HepG2 (cell line): ENCODE data around the gene CRISPLD2. TPM values are rescaled to one million over a fixed set of nuclear protein-coding genes. Genes with fewer than 3 reads are reported as not detected.
A peak's percentile ranks its signal among the peaks of the same experiment; 100 is the strongest.

Experiments
- ELF3 ChIP-seq: IDR thresholded peaks from 2 replicates; pipeline ENCODE4 v1.6.1; 2016; ENCODE audit warnings: missing genetic modification reagents, missing compliant biosample characterization
- FOXK1 ChIP-seq: sonication (generic); formaldehyde crosslinking; IDR thresholded peaks from 2 replicates; pipeline ENCODE4 v1.4.0; 2020; ENCODE audit warnings: low read depth, missing genetic modification reagents, borderline replicate concordance
- HIVEP1 ChIP-seq: sonication (generic); formaldehyde crosslinking; IDR thresholded peaks from 2 replicates; pipeline ENCODE4 v1.4.0; 2020; ENCODE audit warnings: mild to moderate bottlenecking, missing genetic modification reagents
- IKZF4 ChIP-seq: sonication (generic); formaldehyde crosslinking; IDR thresholded peaks from 2 replicates; pipeline ENCODE4 v1.5.1; 2020; ENCODE audit warnings: borderline replicate concordance, mild to moderate bottlenecking, low read depth, missing genetic modification reagents; ENCODE audit errors: not compliant biosample characterization
- MAF1 ChIP-seq: sonication (generic); formaldehyde crosslinking; IDR thresholded peaks from 2 replicates; pipeline ENCODE4 v1.5.0; 2020; ENCODE audit warnings: missing genetic modification reagents, borderline replicate concordance
- MNT ChIP-seq: fragments of 450-650 bp; IDR thresholded peaks from 2 replicates; pipeline ENCODE4 v1.6.1; 2016
- RFX1 ChIP-seq: fragments of 450-650 bp; IDR thresholded peaks from 2 replicates; pipeline ENCODE4 v1.6.1; 2017
- SRY ChIP-seq: sonication (generic); formaldehyde crosslinking; IDR thresholded peaks from 2 replicates; pipeline ENCODE4 v1.8.0; 2022; ENCODE audit warnings: mild to moderate bottlenecking, missing genetic modification reagents
- UBTF ChIP-seq: sonication (generic); formaldehyde crosslinking; IDR thresholded peaks from 2 replicates; pipeline ENCODE4 v1.4.0; 2020; ENCODE audit warnings: mild to moderate bottlenecking, missing genetic modification reagents
- ZEB1 ChIP-seq: IDR thresholded peaks from 2 replicates; pipeline ENCODE4 v1.6.1; 2012; ENCODE audit warnings: mild to moderate bottlenecking, low read depth, inconsistent platforms; ENCODE audit not compliant: insufficient replicate concordance
- ZNF33B ChIP-seq: sonication (generic); formaldehyde crosslinking; IDR thresholded peaks from 2 replicates; pipeline ENCODE4 v1.5.1; 2020; ENCODE audit warnings: mild to moderate bottlenecking, missing genetic modification reagents
- ZNF430 ChIP-seq: sonication (generic); formaldehyde crosslinking; IDR thresholded peaks from 2 replicates; pipeline ENCODE4 v1.9.0; 2021; ENCODE audit warnings: mild to moderate bottlenecking, missing genetic modification reagents
- polyA plus RNA-seq, 8 experiments: library from polyadenylated mRNA; depleted of rRNA in 3 of 8; stranded (reverse) in 7 of 8; unstranded in 1 of 8; fragments of >200 nt; fragmentation: Illumina TruSeq in 4 of 8; extraction: Trizol in 4 of 8; gene quantifications; 2 replicates each; pipeline versions ENCODE4 v1.2.1 to v1.2.3, GENCODE V29; 2011 to 2016; ENCODE audit warnings: low read depth in 4 of 8, missing spikeins in 1 of 8, mixed read lengths in 1 of 8; ENCODE audit not compliant: insufficient read depth in 1 of 8
- total RNA-seq, 5 experiments: library from RNA; depleted of rRNA; stranded (reverse); fragments of >200 nt; fragmentation: Illumina TruSeq; extraction: Trizol; gene quantifications; 2 replicates each; pipeline ENCODE4 v1.2.3, GENCODE V29; 2016; ENCODE audit warnings: low read depth in 1 of 5
- TF ChIP-seq, protein P1 (sequence below): sonication (generic); formaldehyde crosslinking; IDR thresholded peaks from 2 replicates; pipeline ENCODE4 v1.5.0; 2020; ENCODE audit warnings: missing genetic modification reagents
- TF ChIP-seq, protein P2 (sequence below): sonication (generic); formaldehyde crosslinking; IDR thresholded peaks from 2 replicates; pipeline ENCODE4 v1.8.1; 2023; ENCODE audit warnings: mild to moderate bottlenecking, missing genetic modification reagents
- TF ChIP-seq, protein P3 (sequence below): fragments of 450-650 bp; IDR thresholded peaks from 2 replicates; pipeline ENCODE4 v1.6.1; 2017; ENCODE audit warnings: mild to moderate bottlenecking
- TF ChIP-seq, protein P4 (sequence below): sonication (generic); formaldehyde crosslinking; IDR thresholded peaks from 2 replicates; pipeline ENCODE4 v1.4.0; 2020; ENCODE audit warnings: missing genetic modification reagents

The CRISPLD2 gene
- total and polyA plus RNA-seq, 2 of the 13 experiments (the other 11 are each of a cell fraction or from before 2014, with no cell fraction given), result 0.04 to 0.31 TPM

DNA sequence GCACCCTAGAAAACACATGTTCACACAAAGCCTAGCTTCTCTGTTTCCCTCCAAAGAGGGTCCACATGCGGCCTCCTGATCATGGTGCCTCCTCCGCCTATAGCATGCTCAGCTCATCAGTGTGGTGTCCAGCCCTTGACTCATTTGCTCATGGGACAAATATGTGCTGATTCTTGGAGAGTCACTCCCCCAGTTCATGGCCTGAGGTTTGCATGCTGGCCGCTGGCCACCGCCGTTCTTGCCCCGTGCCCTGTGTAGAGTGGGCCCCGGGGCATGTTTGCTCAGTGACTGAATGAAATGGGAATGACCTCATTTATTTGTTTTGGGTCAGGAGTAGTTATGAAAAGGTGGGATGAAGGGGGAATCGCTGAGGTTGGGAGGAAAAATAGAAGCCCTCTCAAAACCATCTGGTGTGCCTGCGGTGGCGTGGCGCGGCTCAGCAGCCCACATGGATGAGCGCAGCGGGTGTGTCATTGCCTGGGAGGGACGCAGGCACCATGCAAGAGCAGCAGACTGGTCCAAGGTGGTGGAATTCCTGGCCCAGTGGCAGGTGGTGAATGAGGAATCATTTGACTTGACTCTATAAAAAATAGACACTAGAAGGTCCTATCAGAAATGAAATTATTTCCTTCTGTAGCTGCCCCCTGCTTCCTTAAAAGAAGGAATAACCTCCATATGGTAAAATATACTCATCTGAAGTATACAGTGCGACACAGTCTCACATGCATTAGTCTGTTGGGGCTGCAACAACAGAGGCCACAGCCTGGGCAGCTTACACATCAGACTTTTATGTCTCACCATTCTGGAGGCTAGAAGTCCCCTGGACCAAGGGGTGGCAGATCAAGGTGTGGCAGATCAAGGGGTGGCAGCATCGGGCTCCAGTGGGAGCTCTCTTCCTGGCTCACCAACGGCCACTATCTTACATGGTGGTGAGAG, 31.7 kb downstream of the CRISPLD2 start (continued):
- TF ChIP-seq ZNF430 (CRISPR knock-in tag), result 0 out of 2 replicates have a peak, but pooled peaks have one; percentile 37
- TF ChIP-seq, protein P1, sequence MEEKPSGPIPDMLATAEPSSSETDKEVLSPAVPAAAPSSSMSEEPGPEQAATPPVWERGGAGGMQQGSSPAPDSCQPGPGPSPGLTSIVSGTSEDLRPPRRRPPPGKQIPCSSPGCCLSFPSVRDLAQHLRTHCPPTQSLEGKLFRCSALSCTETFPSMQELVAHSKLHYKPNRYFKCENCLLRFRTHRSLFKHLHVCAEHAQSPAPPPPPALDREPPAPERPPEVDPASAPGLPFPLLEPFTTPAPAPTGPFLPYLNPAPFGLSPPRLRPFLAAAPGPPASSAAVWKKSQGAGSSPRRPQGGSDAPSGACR (CRISPR knock-in tag), result no peak
- TF ChIP-seq MAF1, result no peak
- TF ChIP-seq ELF3 (CRISPR knock-in tag), result peak; percentile 68; the same call in 1 of the 2 replicates
- peak; percentile 66 for TF ChIP-seq UBTF (CRISPR knock-in tag)
- TF ChIP-seq HIVEP1 (CRISPR knock-in tag), result peak; percentile 83
- TF ChIP-seq, protein P2, sequence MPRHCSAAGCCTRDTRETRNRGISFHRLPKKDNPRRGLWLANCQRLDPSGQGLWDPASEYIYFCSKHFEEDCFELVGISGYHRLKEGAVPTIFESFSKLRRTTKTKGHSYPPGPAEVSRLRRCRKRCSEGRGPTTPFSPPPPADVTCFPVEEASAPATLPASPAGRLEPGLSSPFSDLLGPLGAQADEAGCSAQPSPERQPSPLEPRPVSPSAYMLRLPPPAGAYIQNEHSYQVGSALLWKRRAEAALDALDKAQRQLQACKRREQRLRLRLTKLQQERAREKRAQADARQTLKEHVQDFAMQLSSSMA, result no peak
- TF ChIP-seq ZNF33B (CRISPR knock-in tag), result peak; percentile 29; the same call in 1 of the 2 replicates
- TF ChIP-seq IKZF4 (CRISPR knock-in tag), result no peak
- TF ChIP-seq, protein P3, sequence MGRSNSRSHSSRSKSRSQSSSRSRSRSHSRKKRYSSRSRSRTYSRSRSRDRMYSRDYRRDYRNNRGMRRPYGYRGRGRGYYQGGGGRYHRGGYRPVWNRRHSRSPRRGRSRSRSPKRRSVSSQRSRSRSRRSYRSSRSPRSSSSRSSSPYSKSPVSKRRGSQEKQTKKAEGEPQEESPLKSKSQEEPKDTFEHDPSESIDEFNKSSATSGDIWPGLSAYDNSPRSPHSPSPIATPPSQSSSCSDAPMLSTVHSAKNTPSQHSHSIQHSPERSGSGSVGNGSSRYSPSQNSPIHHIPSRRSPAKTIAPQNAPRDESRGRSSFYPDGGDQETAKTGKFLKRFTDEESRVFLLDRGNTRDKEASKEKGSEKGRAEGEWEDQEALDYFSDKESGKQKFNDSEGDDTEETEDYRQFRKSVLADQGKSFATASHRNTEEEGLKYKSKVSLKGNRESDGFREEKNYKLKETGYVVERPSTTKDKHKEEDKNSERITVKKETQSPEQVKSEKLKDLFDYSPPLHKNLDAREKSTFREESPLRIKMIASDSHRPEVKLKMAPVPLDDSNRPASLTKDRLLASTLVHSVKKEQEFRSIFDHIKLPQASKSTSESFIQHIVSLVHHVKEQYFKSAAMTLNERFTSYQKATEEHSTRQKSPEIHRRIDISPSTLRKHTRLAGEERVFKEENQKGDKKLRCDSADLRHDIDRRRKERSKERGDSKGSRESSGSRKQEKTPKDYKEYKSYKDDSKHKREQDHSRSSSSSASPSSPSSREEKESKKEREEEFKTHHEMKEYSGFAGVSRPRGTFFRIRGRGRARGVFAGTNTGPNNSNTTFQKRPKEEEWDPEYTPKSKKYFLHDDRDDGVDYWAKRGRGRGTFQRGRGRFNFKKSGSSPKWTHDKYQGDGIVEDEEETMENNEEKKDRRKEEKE, result no peak
- TF ChIP-seq, protein P4, sequence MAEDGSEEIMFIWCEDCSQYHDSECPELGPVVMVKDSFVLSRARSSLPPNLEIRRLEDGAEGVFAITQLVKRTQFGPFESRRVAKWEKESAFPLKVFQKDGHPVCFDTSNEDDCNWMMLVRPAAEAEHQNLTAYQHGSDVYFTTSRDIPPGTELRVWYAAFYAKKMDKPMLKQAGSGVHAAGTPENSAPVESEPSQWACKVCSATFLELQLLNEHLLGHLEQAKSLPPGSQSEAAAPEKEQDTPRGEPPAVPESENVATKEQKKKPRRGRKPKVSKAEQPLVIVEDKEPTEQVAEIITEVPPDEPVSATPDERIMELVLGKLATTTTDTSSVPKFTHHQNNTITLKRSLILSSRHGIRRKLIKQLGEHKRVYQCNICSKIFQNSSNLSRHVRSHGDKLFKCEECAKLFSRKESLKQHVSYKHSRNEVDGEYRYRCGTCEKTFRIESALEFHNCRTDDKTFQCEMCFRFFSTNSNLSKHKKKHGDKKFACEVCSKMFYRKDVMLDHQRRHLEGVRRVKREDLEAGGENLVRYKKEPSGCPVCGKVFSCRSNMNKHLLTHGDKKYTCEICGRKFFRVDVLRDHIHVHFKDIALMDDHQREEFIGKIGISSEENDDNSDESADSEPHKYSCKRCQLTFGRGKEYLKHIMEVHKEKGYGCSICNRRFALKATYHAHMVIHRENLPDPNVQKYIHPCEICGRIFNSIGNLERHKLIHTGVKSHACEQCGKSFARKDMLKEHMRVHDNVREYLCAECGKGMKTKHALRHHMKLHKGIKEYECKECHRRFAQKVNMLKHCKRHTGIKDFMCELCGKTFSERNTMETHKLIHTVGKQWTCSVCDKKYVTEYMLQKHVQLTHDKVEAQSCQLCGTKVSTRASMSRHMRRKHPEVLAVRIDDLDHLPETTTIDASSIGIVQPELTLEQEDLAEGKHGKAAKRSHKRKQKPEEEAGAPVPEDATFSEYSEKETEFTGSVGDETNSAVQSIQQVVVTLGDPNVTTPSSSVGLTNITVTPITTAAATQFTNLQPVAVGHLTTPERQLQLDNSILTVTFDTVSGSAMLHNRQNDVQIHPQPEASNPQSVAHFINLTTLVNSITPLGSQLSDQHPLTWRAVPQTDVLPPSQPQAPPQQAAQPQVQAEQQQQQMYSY, result no peak
- peak; percentile 74; the same call in 1 of the 2 replicates for TF ChIP-seq FOXK1 (CRISPR knock-in tag)
- no peak for TF ChIP-seq RFX1
- no peak for TF ChIP-seq ZEB1
- peak; percentile 26; the same call in 1 of the 2 replicates for TF ChIP-seq MNT
- no peak for TF ChIP-seq SRY (CRISPR knock-in tag)
